K562 (cell line): Measurements from ENCODE around the gene PEX19. TPM values are rescaled to one million over a fixed set of nuclear protein-coding genes. Genes with fewer than 3 reads are reported as not detected.

ENCODE experiments used
- ARID4B ChIP-seq: sonication (generic); formaldehyde crosslinking; IDR thresholded peaks from 2 replicates; pipeline ENCODE4 v1.8.0; 2022; ENCODE audit warnings: mild to moderate bottlenecking, missing genetic modification reagents
- FOXK1 ChIP-seq: sonication (generic); formaldehyde crosslinking; IDR thresholded peaks from 2 replicates; pipeline ENCODE4 v1.8.0; 2022; ENCODE audit warnings: missing genetic modification reagents, mild to moderate bottlenecking, borderline replicate concordance
- GTF2E2 ChIP-seq: fragments of 200-800 bp; sonication (Bioruptor generic); IDR thresholded peaks from 2 replicates; pipeline ENCODE4 v1.6.1; 2016; ENCODE audit warnings: missing genetic modification characterization, missing compliant biosample characterization
- KDM4B ChIP-seq, 2 experiments: fragments of 450-650 bp in 1 of 2; sonication (generic) in 1 of 2; IDR thresholded peaks; 2 replicates each; pipeline ENCODE4 v1.6.1; 2016 to 2017; ENCODE audit warnings: borderline replicate concordance in 2 of 2, antibody characterized with exemption in 1 of 2, low read depth in 1 of 2, mild to moderate bottlenecking in 1 of 2
- PML ChIP-seq: IDR thresholded peaks from 2 replicates; pipeline ENCODE4 v1.6.1; 2012; ENCODE audit warnings: low read length, inconsistent platforms
- SIRT6 ChIP-seq: IDR thresholded peaks from one replicate; pipeline ENCODE4 v1.6.1; 2012; ENCODE audit warnings: low read depth, mild to moderate bottlenecking, control low read depth, inconsistent platforms, low read length, moderate library complexity
- XRCC4 ChIP-seq: IDR thresholded peaks from one replicate; pipeline ENCODE4 v1.6.1; 2011; ENCODE audit not compliant: insufficient read depth, insufficient read length; ENCODE audit errors: extremely low read depth
- ZEB2 ChIP-seq: fragments of 450-650 bp; IDR thresholded peaks from 2 replicates; pipeline ENCODE4 v1.6.1; 2016
- ZNF318 ChIP-seq, 2 experiments: fragments of 450-650 bp; IDR thresholded peaks; 2 replicates each; pipeline ENCODE4 v1.6.1; 2016; ENCODE audit warnings: mild to moderate bottlenecking in 2 of 2, borderline replicate concordance in 1 of 2, low read depth in 1 of 2, moderate library complexity in 1 of 2
- polyA plus RNA-seq, 8 experiments: library from polyadenylated mRNA; depleted of rRNA in 4 of 8; stranded (reverse) in 5 of 8; unstranded in 3 of 8; fragments of >200 nt; fragmentation: Nextera tagmentation in 2 of 8; fragmentation: Illumina TruSeq in 1 of 8; extraction: Ambion mirVana in 2 of 8; extraction: Trizol in 1 of 8; gene quantifications; 2 replicates each; pipeline versions ENCODE4 v1.2.1 to v1.2.3, GENCODE V29; 2011 to 2014; ENCODE audit warnings: inconsistent platforms in 1 of 8, missing spikeins in 1 of 8
- total RNA-seq, 7 experiments: library from RNA; depleted of rRNA in 6 of 7; stranded (reverse); fragments of >200 nt in 6 of 7; fragmentation: Illumina TruSeq in 2 of 7; extraction: Trizol in 2 of 7; gene quantifications; 2 replicates each; pipeline versions ENCODE4 v1.2.1 to v1.2.3, GENCODE V29; 2011 to 2021; ENCODE audit warnings: low replicate concordance in 1 of 7

Gene PEX19
- total and polyA plus RNA-seq, 9 of the 15 experiments (the other 6 are each of a cell fraction or from before 2014, with no cell fraction given): 32.5 to 103 (median 59.8) TPM

- TF ChIP-seq SIRT6: no peak
- TF ChIP-seq ARID4B: peak; percentile 92
- no peak for TF ChIP-seq ZEB2
- no peak for TF ChIP-seq ZNF318 (IDR thresholded peaks at IDR 0.05; ENCODE audit: borderline replicate concordance in 1 of 2, low read depth in 1 of 2)
- no peak for TF ChIP-seq FOXK1 (CRISPR knock-in tag)
- no peak for TF ChIP-seq XRCC4
- peak in 1 of 2 experiments; percentile 72; a peak in 1 of 4 replicates for TF ChIP-seq KDM4B (IDR thresholded peaks at IDR 0.05; ENCODE audit: borderline replicate concordance in 2 of 2, low read depth in 1 of 2)
- peak; percentile 79 for TF ChIP-seq PML
- TF ChIP-seq GTF2E2: peak; percentile 97
These were observed 22.8 kb downstream of the PEX19 start, which contains the start of gene DCAF8 (continued) for GRCh38 chr1:160261893-160262794.
